Measurements from ENCODE around the gene PRR5. TPM values are rescaled to one million over a fixed set of nuclear protein-coding genes. Genes with fewer than 3 reads are reported as not detected.

PRR5 gene
- total and polyA plus RNA-seq, 4 experiments from 2014 or later: 45.1 to 74.0 (median 46.2) TPM

DNA sequence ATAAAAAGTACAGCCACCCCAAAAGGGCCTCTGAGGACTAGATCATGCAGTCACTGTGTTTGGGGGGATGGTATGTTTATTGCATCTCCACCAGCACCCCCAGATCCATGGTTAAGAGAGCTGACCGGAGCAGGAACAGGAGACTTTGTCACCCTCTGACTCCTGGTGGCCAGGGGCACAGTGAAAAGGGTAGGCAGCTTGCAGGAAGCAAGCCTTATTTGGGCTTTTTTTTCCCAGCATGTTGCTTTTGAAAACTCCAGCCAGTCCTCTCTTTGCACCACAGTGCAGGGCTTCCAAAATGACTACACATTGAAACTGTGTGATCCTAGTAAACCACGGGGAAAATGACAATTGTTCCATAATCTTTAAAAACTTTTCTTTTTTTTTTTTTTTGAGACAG lies 20.6 kb downstream of the PRR5 start:
- H3K4me3 Mint-ChIP-seq: no peak overlapping the region
- DNase-seq: no peak
- Histone ChIP-seq H3K4me1 (ENCODE audit: insufficient read depth, low read length) (no peaks in the 10 kb centered on the region), H3K27me3 (ENCODE audit: insufficient read depth, low read length) (no peaks in the 10 kb centered on the region), H3K27ac (ENCODE audit: low read depth, low read length) (no peak overlapping the region), H3K4me3 (ENCODE audit: low read length in 2 of 2) (no peak overlapping the region), H3K9me3 (ENCODE audit: control insufficient read depth in 1 of 2, low read length in 2 of 2) (no peaks in the 10 kb centered on the region), H3K36me3 (ENCODE audit: insufficient read depth, low read length) (peaks cover 4% of the 10 kb centered on the region)
- H3K27ac Mint-ChIP-seq: peak overlapping the region in 1 of 7 donors; percentile 6
- intact Hi-C loops (cut with micrococcal nuclease): no loop called here
- H3K36me3 Mint-ChIP-seq: peaks cover 10 to 29% of the 10 kb centered on the region in 2 donors
- no peaks in the 10 kb centered on the region for H3K27me3 Mint-ChIP-seq
- no peaks in the 10 kb centered on the region for H3K9me3 Mint-ChIP-seq
- H3K4me1 Mint-ChIP-seq: peaks cover 5 to 9% (median 7%) of the 10 kb centered on the region in 4 donors
- ChIA-PET CTCF (ENCODE audit: partially characterized antibody) (interaction anchor here (0.7 to 1.0 kb wide), 2 partner anchors 38 to 1591 kb away, joined by 3 read pairs; no protein-coding TSS in a partner anchor), POLR2A (ENCODE audit: partially characterized antibody) (no interaction called here)

DNA sequence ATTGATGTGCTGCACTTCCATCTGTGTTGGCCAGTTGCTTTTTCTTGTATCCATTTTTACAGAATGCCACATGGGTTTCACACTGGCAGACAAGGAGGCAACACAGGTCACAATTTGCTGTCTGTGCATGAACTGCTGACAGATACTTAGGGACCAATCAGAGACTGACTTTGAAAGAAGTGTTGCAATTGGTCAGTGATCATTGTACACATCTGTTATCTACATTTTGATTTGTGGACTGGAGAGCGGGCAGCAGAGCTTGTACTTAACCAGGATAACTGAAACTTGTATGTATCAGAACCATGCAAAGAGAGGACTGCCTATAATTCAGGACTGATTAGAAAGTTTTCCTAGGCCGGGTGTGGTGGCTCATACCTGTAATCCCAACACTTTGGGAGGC lies 21.8 kb downstream of the PRR5 start:
- intact Hi-C loops (cut with micrococcal nuclease): no loop called here
- peaks cover 4% of the 10 kb centered on the region for H3K36me3 ChIP-seq (ENCODE audit: insufficient read depth, low read length)
- no peaks in the 10 kb centered on the region for H3K4me1 ChIP-seq (ENCODE audit: insufficient read depth, low read length)
- H3K27me3 ChIP-seq (ENCODE audit: insufficient read depth, low read length): no peaks in the 10 kb centered on the region
- H3K9me3 Mint-ChIP-seq: no peaks in the 10 kb centered on the region
- no peaks in the 10 kb centered on the region for H3K9me3 ChIP-seq (ENCODE audit: control insufficient read depth in 1 of 2, low read length in 2 of 2)
- no peak overlapping the region for H3K27ac ChIP-seq (ENCODE audit: low read depth, low read length)
- DNase-seq: no peak
- H3K4me3 ChIP-seq (ENCODE audit: low read length in 2 of 2): no peak overlapping the region
- peak overlapping the region in 2 of 7 donors; percentile 8 to 29 for H3K27ac Mint-ChIP-seq
- ChIA-PET POLR2A (ENCODE audit: partially characterized antibody) (no interaction called here), CTCF (ENCODE audit: partially characterized antibody) (no interaction called here)
- H3K4me1 Mint-ChIP-seq: peaks cover 0 to 2% (median under 1%) of the 10 kb centered on the region in 4 donors
- no peaks in the 10 kb centered on the region for H3K27me3 Mint-ChIP-seq
- H3K4me3 Mint-ChIP-seq: no peak overlapping the region
- peaks cover 6 to 27% of the 10 kb centered on the region in 2 donors for H3K36me3 Mint-ChIP-seq

DNA sequence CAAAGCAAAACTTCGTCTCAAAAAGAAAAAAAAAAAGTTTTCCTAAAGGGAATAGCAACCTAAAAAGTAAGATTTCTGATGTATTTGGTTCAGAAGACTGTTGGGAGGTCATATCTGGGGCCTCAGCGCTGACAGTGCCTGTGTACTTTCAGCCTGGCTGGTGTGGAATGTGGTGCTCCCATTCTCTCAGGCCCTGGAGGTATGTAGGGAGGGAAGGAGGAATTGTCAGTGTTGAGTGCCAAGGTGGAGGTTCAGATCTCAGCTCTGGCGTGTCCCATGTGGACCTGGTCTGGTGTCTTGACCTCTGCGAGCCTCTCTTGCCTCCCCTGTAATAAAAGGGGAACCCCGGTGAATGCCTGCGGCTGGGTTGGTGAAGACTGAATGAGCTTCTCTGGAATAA lies 22.4 kb downstream of the PRR5 start:
- POLR2A ChIA-PET (ENCODE audit: partially characterized antibody): interaction anchor here (0.9 to 1.0 kb wide), 2 partner anchors 13 to 16 kb away, joined by 3 read pairs; no protein-coding TSS in a partner anchor
- DNase-seq: no peak
- no peak overlapping the region for H3K4me3 Mint-ChIP-seq
- no peaks in the 10 kb centered on the region for H3K27me3 Mint-ChIP-seq
- peak overlapping the region in 1 of 7 donors; percentile 17 for H3K27ac Mint-ChIP-seq
- H3K4me1 Mint-ChIP-seq: peaks cover 0 to 1% (median 0%) of the 10 kb centered on the region in 4 donors
- H3K36me3 ChIP-seq (ENCODE audit: insufficient read depth, low read length): peaks cover 4% of the 10 kb centered on the region
- CTCF ChIA-PET (ENCODE audit: partially characterized antibody): interaction anchor here (0.6 to 1.2 kb wide), 2 partner anchors 11 to 16 kb away, joined by 3 read pairs; no protein-coding TSS in a partner anchor
- peaks cover 6 to 27% of the 10 kb centered on the region in 2 donors for H3K36me3 Mint-ChIP-seq
- H3K9me3 ChIP-seq (ENCODE audit: control insufficient read depth in 1 of 2, low read length in 2 of 2): no peaks in the 10 kb centered on the region
- H3K4me3 ChIP-seq (ENCODE audit: low read length in 2 of 2): no peak overlapping the region
- no peaks in the 10 kb centered on the region for H3K4me1 ChIP-seq (ENCODE audit: insufficient read depth, low read length)
- no peak overlapping the region for H3K27ac ChIP-seq (ENCODE audit: low read depth, low read length)
- H3K27me3 ChIP-seq (ENCODE audit: insufficient read depth, low read length): no peaks in the 10 kb centered on the region
- intact Hi-C loops (cut with micrococcal nuclease): no loop called here
- no peaks in the 10 kb centered on the region for H3K9me3 Mint-ChIP-seq

DNA sequence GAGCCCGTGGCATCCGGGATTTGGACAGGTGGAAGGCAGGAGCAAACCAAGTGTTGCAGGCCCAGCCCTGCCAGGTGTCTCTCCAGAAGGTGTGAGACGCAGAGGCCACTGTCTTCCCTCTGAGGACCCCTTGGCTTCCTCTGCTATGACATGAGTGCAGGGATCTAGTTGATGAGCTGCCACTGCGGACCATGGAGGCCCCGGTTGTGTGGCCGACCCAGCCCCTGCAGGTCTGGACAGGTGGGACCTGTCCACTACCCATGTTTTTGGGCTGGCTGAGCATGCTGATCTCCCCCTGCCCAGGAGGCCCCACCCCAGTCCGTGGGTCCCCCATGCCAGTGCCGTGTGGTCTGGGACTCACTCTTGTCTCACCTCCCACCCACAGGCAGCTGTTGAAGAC lies 22.9 kb downstream of the PRR5 start:
- peaks cover 4% of the 10 kb centered on the region for H3K36me3 ChIP-seq (ENCODE audit: insufficient read depth, low read length)
- intact Hi-C loops (cut with micrococcal nuclease): no loop called here
- H3K9me3 Mint-ChIP-seq: no peaks in the 10 kb centered on the region

GRCh38 chr22:44726439-44726838 lies 24.4 kb downstream of the PRR5 start:
- no peak for DNase-seq
- POLR2A ChIA-PET (ENCODE audit: partially characterized antibody): no interaction called here
- no peaks in the 10 kb centered on the region for H3K4me1 Mint-ChIP-seq
- no peaks in the 10 kb centered on the region for H3K9me3 ChIP-seq (ENCODE audit: control insufficient read depth in 1 of 2, low read length in 2 of 2)
- no peak overlapping the region for H3K27ac Mint-ChIP-seq
- intact Hi-C loops (cut with micrococcal nuclease): no loop called here
- H3K27me3 ChIP-seq (ENCODE audit: insufficient read depth, low read length): no peaks in the 10 kb centered on the region
- H3K4me3 ChIP-seq (ENCODE audit: low read length in 2 of 2): no peak overlapping the region
- H3K4me3 Mint-ChIP-seq: no peak overlapping the region
- H3K36me3 Mint-ChIP-seq: peaks cover 10 to 27% of the 10 kb centered on the region in 2 donors
- no peak overlapping the region for H3K27ac ChIP-seq (ENCODE audit: low read depth, low read length)
- H3K36me3 ChIP-seq (ENCODE audit: insufficient read depth, low read length): peaks cover 4% of the 10 kb centered on the region
- H3K27me3 Mint-ChIP-seq: no peaks in the 10 kb centered on the region
- CTCF ChIA-PET (ENCODE audit: partially characterized antibody): no interaction called here
- H3K4me1 ChIP-seq (ENCODE audit: insufficient read depth, low read length): no peaks in the 10 kb centered on the region
- no peaks in the 10 kb centered on the region for H3K9me3 Mint-ChIP-seq

More for the DNA sequence above, 22.9 kb downstream of the PRR5 start:
- peaks cover 6 to 27% of the 10 kb centered on the region in 2 donors for H3K36me3 Mint-ChIP-seq
- Histone ChIP-seq H3K27ac (ENCODE audit: low read depth, low read length) (no peak overlapping the region), H3K4me3 (ENCODE audit: low read length in 2 of 2) (no peak overlapping the region), H3K27me3 (ENCODE audit: insufficient read depth, low read length) (no peaks in the 10 kb centered on the region), H3K4me1 (ENCODE audit: insufficient read depth, low read length) (no peaks in the 10 kb centered on the region), H3K9me3 (ENCODE audit: control insufficient read depth in 1 of 2, low read length in 2 of 2) (no peaks in the 10 kb centered on the region)
- no peak overlapping the region for H3K27ac Mint-ChIP-seq
- no peak for DNase-seq
- CTCF ChIA-PET (ENCODE audit: partially characterized antibody): interaction anchor here (0.6 to 1.2 kb wide), 2 partner anchors 11 to 16 kb away, joined by 3 read pairs; no protein-coding TSS in a partner anchor
- no peaks in the 10 kb centered on the region for H3K4me1 Mint-ChIP-seq
- POLR2A ChIA-PET (ENCODE audit: partially characterized antibody): interaction anchor here (0.9 to 1.0 kb wide), 2 partner anchors 14 to 16 kb away, joined by 3 read pairs; no protein-coding TSS in a partner anchor
- no peak overlapping the region for H3K4me3 Mint-ChIP-seq
- H3K27me3 Mint-ChIP-seq: no peaks in the 10 kb centered on the region

- no peak overlapping the region for H3K4me3 Mint-ChIP-seq
- ChIA-PET POLR2A (ENCODE audit: partially characterized antibody) (no interaction called here), CTCF (ENCODE audit: partially characterized antibody) (no interaction called here)
- Histone ChIP-seq H3K27me3 (ENCODE audit: insufficient read depth, low read length) (no peaks in the 10 kb centered on the region), H3K4me1 (ENCODE audit: insufficient read depth, low read length) (no peaks in the 10 kb centered on the region), H3K9me3 (ENCODE audit: control insufficient read depth in 1 of 2, low read length in 2 of 2) (no peaks in the 10 kb centered on the region), H3K27ac (ENCODE audit: low read depth, low read length) (no peak overlapping the region), H3K4me3 (ENCODE audit: low read length in 2 of 2) (no peak overlapping the region), H3K36me3 (ENCODE audit: insufficient read depth, low read length) (peaks cover 4% of the 10 kb centered on the region)
- H3K27ac Mint-ChIP-seq: no peak overlapping the region
- H3K9me3 Mint-ChIP-seq: no peaks in the 10 kb centered on the region
- H3K36me3 Mint-ChIP-seq: peaks cover 10 to 22% of the 10 kb centered on the region in 2 donors
- no peaks in the 10 kb centered on the region for H3K27me3 Mint-ChIP-seq
- intact Hi-C loops (cut with micrococcal nuclease): no loop called here
- no peaks in the 10 kb centered on the region for H3K4me1 Mint-ChIP-seq
- no peak for DNase-seq
Measured at GRCh38 chr22:44727148-44727547, 25.1 kb downstream of the PRR5 start.

GRCh38 chr22:44727709-44728108 lies 25.7 kb downstream of the PRR5 start:
- H3K4me1 Mint-ChIP-seq: no peaks in the 10 kb centered on the region
- peak overlapping the region in 2 of 7 donors; percentile 17 to 68 for H3K27ac Mint-ChIP-seq

More at GRCh38 chr22:44727709-44728108, 25.7 kb downstream of the PRR5 start:
- no peak overlapping the region for H3K4me3 ChIP-seq (ENCODE audit: low read length in 2 of 2)
- intact Hi-C loops (cut with micrococcal nuclease): no loop called here
- peaks cover 4% of the 10 kb centered on the region for H3K36me3 ChIP-seq (ENCODE audit: insufficient read depth, low read length)
- H3K36me3 Mint-ChIP-seq: peaks cover 12 to 25% of the 10 kb centered on the region in 2 donors
- H3K9me3 Mint-ChIP-seq: no peaks in the 10 kb centered on the region
- H3K9me3 ChIP-seq (ENCODE audit: control insufficient read depth in 1 of 2, low read length in 2 of 2): no peaks in the 10 kb centered on the region
- no peak overlapping the region for H3K27ac ChIP-seq (ENCODE audit: low read depth, low read length)
- CTCF ChIA-PET (ENCODE audit: partially characterized antibody): interaction anchor here (1.0 kb wide), 1 partner anchor 23 kb away, joined by 3 read pairs; no protein-coding TSS in a partner anchor
- H3K27me3 ChIP-seq (ENCODE audit: insufficient read depth, low read length): no peaks in the 10 kb centered on the region
- no peaks in the 10 kb centered on the region for H3K27me3 Mint-ChIP-seq
- H3K4me3 Mint-ChIP-seq: no peak overlapping the region
- DNase-seq: no peak
- POLR2A ChIA-PET (ENCODE audit: partially characterized antibody): interaction anchor here (1.0 kb wide), 1 partner anchor 20 kb away, joined by 3 read pairs; no protein-coding TSS in a partner anchor
- H3K4me1 ChIP-seq (ENCODE audit: insufficient read depth, low read length): no peaks in the 10 kb centered on the region

Measured in CD4-positive, alpha-beta memory T cell (primary cell).